HG02759 (cell line): ENCODE measurements around the gene DCTN5.

Experiments used
- ATAC-seq: cut with Tn5 transposase; IDR thresholded peaks from one replicate; pipeline ENCODE4 v1.9.1; 2021; ENCODE audit warnings: mild to moderate bottlenecking, moderate library complexity; ENCODE audit not compliant: unreplicated experiment

DCTN5 gene

GRCh38 chr16:23724096-23724784, 83.0 kb downstream of the DCTN5 start:
- ATAC-seq, result no peak

- no peak for ATAC-seq
These were observed 83.5 kb downstream of the DCTN5 start for GRCh38 chr16:23724785-23725131.

- ATAC-seq, result no peak
These were observed 85.4 kb downstream of the DCTN5 start for GRCh38 chr16:23726710-23727109.
